Glutamatergic neuron (in vitro differentiated cells): ENCODE measurements around the gene LIPC. TPM values are rescaled to one million over a fixed set of nuclear protein-coding genes. Genes with fewer than 3 reads are reported as not detected.

Experiments
- DNase-seq: peaks from one replicate; pipeline ENCODE4 v3.0.0; 2022
- H3K27ac Mint-ChIP-seq: one replicate; pipeline ENCODE4 v1.8.0; 2020; ENCODE audit warnings: mild to moderate bottlenecking, mixed read lengths, inconsistent platforms; ENCODE audit not compliant: unreplicated experiment
- H3K27me3 Mint-ChIP-seq: one replicate; pipeline ENCODE4 v1.8.0; 2020; ENCODE audit warnings: mild to moderate bottlenecking, moderate library complexity, mixed read lengths, inconsistent platforms; ENCODE audit not compliant: unreplicated experiment
- H3K36me3 Mint-ChIP-seq: one replicate; pipeline ENCODE4 v1.8.0; 2020; ENCODE audit warnings: mild to moderate bottlenecking, mixed read lengths, inconsistent platforms; ENCODE audit not compliant: unreplicated experiment
- H3K4me1 Mint-ChIP-seq: one replicate; pipeline ENCODE4 v1.8.0; 2020; ENCODE audit warnings: mild to moderate bottlenecking, low read depth, mixed read lengths, inconsistent platforms; ENCODE audit not compliant: unreplicated experiment
- H3K4me3 Mint-ChIP-seq: one replicate; pipeline ENCODE4 v1.8.0; 2020; ENCODE audit warnings: mild to moderate bottlenecking, mixed read lengths, inconsistent platforms; ENCODE audit not compliant: unreplicated experiment
- H3K9me3 Mint-ChIP-seq: one replicate; pipeline ENCODE4 v1.8.0; 2020; ENCODE audit warnings: mild to moderate bottlenecking, moderate library complexity, mixed read lengths, inconsistent platforms; ENCODE audit not compliant: unreplicated experiment
- CTCF ChIP-seq: fragments of 200-600 bp; sonication (generic); IDR thresholded peaks from one replicate; pipeline ENCODE4 v1.5.0; 2021; ENCODE audit not compliant: partially characterized antibody, unreplicated experiment
- total RNA-seq: library from RNA; stranded (reverse); fragmentation: NEBNext Ultra II Directional; extraction: Animal tissue kit (Norgen Biotek cat#: 25700); gene quantifications from one replicate; pipeline ENCODE4 v1.2.1, GENCODE V29; 2021; ENCODE audit not compliant: unreplicated experiment

Gene LIPC
- total RNA-seq, 1 donor from 2014 or later, result not detected

- DNase-seq, result no peak
- H3K27me3 Mint-ChIP-seq, result peaks cover 2% of the 10 kb centered on the region
- no peaks in the 10 kb centered on the region for H3K36me3 Mint-ChIP-seq
Observed at GRCh38 chr15:58483376-58483775, 51.6 kb downstream of the LIPC start.

GRCh38 chr15:58484791-58485600 lies 53.2 kb downstream of the LIPC start:
- peaks cover 9% of the 10 kb centered on the region for H3K36me3 Mint-ChIP-seq
- H3K4me3 Mint-ChIP-seq, result no peak overlapping the region
- no peak overlapping the region for H3K27ac Mint-ChIP-seq
- DNase-seq, result no peak
- H3K27me3 Mint-ChIP-seq, result peaks cover 4% of the 10 kb centered on the region
- peaks cover 2% of the 10 kb centered on the region for H3K4me1 Mint-ChIP-seq
- H3K9me3 Mint-ChIP-seq, result peaks cover 5% of the 10 kb centered on the region
- no peak for TF ChIP-seq CTCF

More at GRCh38 chr15:58483376-58483775, 51.6 kb downstream of the LIPC start:
- no peak overlapping the region for H3K27ac Mint-ChIP-seq
- TF ChIP-seq CTCF, result no peak
- H3K4me3 Mint-ChIP-seq, result no peak overlapping the region
- H3K4me1 Mint-ChIP-seq, result peaks cover 2% of the 10 kb centered on the region
- peaks cover 3% of the 10 kb centered on the region for H3K9me3 Mint-ChIP-seq

- H3K27ac Mint-ChIP-seq, result no peak overlapping the region
- H3K4me1 Mint-ChIP-seq, result peaks cover 2% of the 10 kb centered on the region
- peaks cover 4% of the 10 kb centered on the region for H3K27me3 Mint-ChIP-seq
- peaks cover 11% of the 10 kb centered on the region for H3K36me3 Mint-ChIP-seq
- no peak for DNase-seq
- TF ChIP-seq CTCF, result no peak
- peaks cover 5% of the 10 kb centered on the region for H3K9me3 Mint-ChIP-seq
- H3K4me3 Mint-ChIP-seq, result no peak overlapping the region
Observed at GRCh38 chr15:58486062-58486461, 54.3 kb downstream of the LIPC start.

- H3K27me3 Mint-ChIP-seq, result peaks cover 4% of the 10 kb centered on the region
- H3K36me3 Mint-ChIP-seq, result peaks cover 11% of the 10 kb centered on the region
- no peak overlapping the region for H3K4me3 Mint-ChIP-seq
- DNase-seq, result no peak
- TF ChIP-seq CTCF, result no peak
- peaks cover 2% of the 10 kb centered on the region for H3K4me1 Mint-ChIP-seq
- peaks cover 5% of the 10 kb centered on the region for H3K9me3 Mint-ChIP-seq
- H3K27ac Mint-ChIP-seq, result no peak overlapping the region
Observed at GRCh38 chr15:58486564-58486963, 54.8 kb downstream of the LIPC start.

- DNase-seq, result no peak
- TF ChIP-seq CTCF, result no peak
- peaks cover 2% of the 10 kb centered on the region for H3K4me1 Mint-ChIP-seq
- peaks cover 4% of the 10 kb centered on the region for H3K27me3 Mint-ChIP-seq
- no peak overlapping the region for H3K27ac Mint-ChIP-seq
- peaks cover 5% of the 10 kb centered on the region for H3K9me3 Mint-ChIP-seq
- peaks cover 11% of the 10 kb centered on the region for H3K36me3 Mint-ChIP-seq
- no peak overlapping the region for H3K4me3 Mint-ChIP-seq
Observed at GRCh38 chr15:58487041-58487723, 55.4 kb downstream of the LIPC start.
